Measurements from ENCODE around the gene XPC.
A peak's percentile ranks its signal among the peaks of the same experiment; 100 is the strongest.

DNA sequence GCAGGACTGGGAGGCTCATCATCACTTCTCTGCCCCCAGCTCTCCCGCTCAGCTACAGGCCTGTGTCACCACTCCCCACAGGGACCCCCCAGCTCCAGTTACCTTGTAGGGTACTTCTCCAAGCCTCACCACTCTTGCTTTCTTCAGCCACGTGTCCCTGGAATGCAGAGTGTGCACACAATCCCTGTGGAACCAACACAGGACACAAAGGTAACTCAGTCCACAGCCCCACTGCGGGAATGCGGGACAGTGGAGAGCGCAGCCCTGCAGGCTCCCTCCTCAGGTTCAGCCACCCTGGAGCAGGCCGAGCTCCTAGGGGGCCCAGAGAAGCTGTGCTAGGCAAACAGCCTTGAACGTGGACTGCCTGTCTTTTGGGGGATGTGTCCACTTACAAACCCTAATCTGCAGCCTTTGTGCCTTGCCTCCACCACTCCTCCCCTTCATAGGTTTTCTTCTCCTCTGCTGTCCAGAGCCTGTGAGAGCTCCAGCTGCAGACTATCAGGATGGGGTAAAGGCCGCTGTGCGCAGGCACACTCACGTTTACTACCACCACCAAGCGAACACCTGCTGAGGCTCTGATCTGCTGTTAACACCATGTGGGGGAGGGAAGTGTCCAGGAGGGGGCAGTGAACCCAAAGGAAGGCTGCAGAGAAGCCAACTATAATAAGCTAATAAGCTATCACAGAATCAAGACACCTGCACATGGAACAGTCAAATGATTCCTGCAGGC lies 26.0 kb downstream of the XPC start:
- TF ChIP-seq CTCF (conservative IDR thresholded peaks at IDR 0.05; ENCODE audit: low read length) (peak; percentile 65), EZH2phosphoT487 (IDR thresholded peaks at IDR 0.05; ENCODE audit: borderline replicate concordance, low read depth, low read length) (no peak)

All from OCI-LY7 (cell line).